ENCODE measurements around the gene TBC1D25.

Gene TBC1D25

DNA sequence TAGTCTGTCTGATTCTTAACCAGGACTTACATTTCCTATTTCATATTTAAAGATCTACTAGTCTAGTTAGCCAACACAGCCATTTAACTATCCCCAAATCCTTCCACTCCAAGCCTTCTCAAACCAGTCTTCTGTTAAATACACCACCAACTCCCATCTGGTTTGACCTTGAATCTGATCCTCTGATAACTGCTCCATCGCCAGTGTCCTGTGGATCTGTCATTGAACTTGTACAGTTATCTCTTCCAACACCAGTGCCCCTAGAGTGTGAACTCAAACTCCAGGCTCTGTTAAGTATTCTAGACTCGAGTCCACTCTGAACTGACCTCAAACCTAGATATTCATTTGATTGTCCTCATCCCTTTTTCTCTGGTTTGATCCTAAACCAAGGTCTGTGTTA is 72.2 kb downstream of the TBC1D25 start:
- no peak for DNase-seq
